IMR-90 (cell line): ENCODE measurements around the gene ESM1. TPM values are rescaled to one million over a fixed set of nuclear protein-coding genes. Genes with fewer than 3 reads are reported as not detected.

Source experiments
- ATAC-seq: fragments of 200-7000 bp; cut with Tn5 transposase; 2 replicates; pipeline ENCODE4 v1.9.1; 2020; ENCODE audit warnings: low read depth, mild to moderate bottlenecking, moderate library complexity
- BruUV-seq: library from RNA; stranded (reverse); fragments of 400-500 nt; replicated peaks from 2 replicates; lab custom pipeline; 2021; lab: Mats Ljungman, UMichigan
- CTCF ChIA-PET: fragments of 300-600 bp; formaldehyde crosslinking; extraction: SDS; loops from one replicate; lab custom pipeline; 2021; ENCODE audit warnings: antibody characterized with exemption; lab: Yijun Ruan, JAX
- POLR2A ChIA-PET: fragments of 300-600 bp; sonication (Branson Sonifier 250); formaldehyde crosslinking; loops from one replicate; lab custom pipeline; 2022; ENCODE audit warnings: antibody characterized with exemption; ENCODE audit not compliant: unreplicated experiment; lab: Charles Lee
- DNase-seq: peaks from one replicate; pipeline ENCODE4 v3.0.0; 2013
- H2AFZ ChIP-seq: replicated peaks from 2 replicates; pipeline ENCODE3; 2013; ENCODE audit warnings: low read length, mild to moderate bottlenecking; ENCODE audit not compliant: poor library complexity
- H2AK5ac ChIP-seq: 2 replicates; pipeline ENCODE4 v1.6.1; 2013; ENCODE audit warnings: low read depth, low read length, inconsistent platforms
- H2AK9ac ChIP-seq: replicated peaks from 2 replicates; pipeline ENCODE3; 2013; ENCODE audit warnings: mild to moderate bottlenecking, low read depth, low read length, moderate library complexity; ENCODE audit not compliant: poor library complexity
- H2BK120ac ChIP-seq: 2 replicates; pipeline ENCODE4 v1.6.1; 2013; ENCODE audit warnings: low read depth, low read length, inconsistent platforms
- H2BK15ac ChIP-seq: 3 replicates; pipeline ENCODE4 v1.6.1; 2013; ENCODE audit warnings: low read depth, low read length, inconsistent platforms
- H2BK20ac ChIP-seq: 2 replicates; pipeline ENCODE4 v1.6.1; 2013; ENCODE audit warnings: low read depth, mild to moderate bottlenecking, inconsistent platforms, low read length, moderate library complexity
- H2BK5ac ChIP-seq: 2 replicates; pipeline ENCODE4 v1.6.1; 2013; ENCODE audit warnings: mild to moderate bottlenecking, low read depth, low read length, inconsistent platforms; ENCODE audit not compliant: poor library complexity, severe bottlenecking
- H3K14ac ChIP-seq: replicated peaks from 2 replicates; pipeline ENCODE4 v1.6.1; 2013; ENCODE audit warnings: low read depth, low read length, inconsistent platforms
- H3K18ac ChIP-seq: 2 replicates; pipeline ENCODE4 v1.6.1; 2013; ENCODE audit warnings: low read depth, low read length, control low read depth
- H3K23ac ChIP-seq: 2 replicates; pipeline ENCODE4 v1.6.1; 2013; ENCODE audit warnings: low read depth, low read length, inconsistent platforms
- H3K27ac ChIP-seq: 2 replicates; pipeline ENCODE4 v1.5.1; 2013; ENCODE audit warnings: mild to moderate bottlenecking, control low read depth, low read length; ENCODE audit not compliant: insufficient read depth
- H3K27me3 ChIP-seq: 2 replicates; pipeline ENCODE4 v1.6.1; 2013; ENCODE audit warnings: low read length; ENCODE audit not compliant: control insufficient read depth, insufficient read depth
- H3K36me3 ChIP-seq: 2 replicates; pipeline ENCODE4 v1.6.1; 2013; ENCODE audit warnings: low read length, mixed read lengths; ENCODE audit not compliant: control insufficient read depth, insufficient read depth
- H3K4ac ChIP-seq: 2 replicates; pipeline ENCODE4 v1.6.1; 2013; ENCODE audit warnings: low read depth, low read length, inconsistent platforms
- H3K4me1 ChIP-seq: 2 replicates; pipeline ENCODE4 v1.6.1; 2013; ENCODE audit warnings: low read length, mixed read lengths; ENCODE audit not compliant: control insufficient read depth, insufficient read depth
- H3K4me2 ChIP-seq: 2 replicates; pipeline ENCODE4 v1.6.1; 2013; ENCODE audit warnings: low read depth, mild to moderate bottlenecking, control low read depth, low read length, moderate library complexity
- H3K4me3 ChIP-seq: 2 replicates; pipeline ENCODE4 v1.5.1; 2013; ENCODE audit warnings: low read depth, mild to moderate bottlenecking, control low read depth, low read length, moderate library complexity; ENCODE audit not compliant: insufficient read depth
- H3K56ac ChIP-seq: 2 replicates; pipeline ENCODE4 v1.6.1; 2013; ENCODE audit warnings: low read length, inconsistent platforms; ENCODE audit not compliant: insufficient read depth; ENCODE audit errors: extremely low read depth
- H3K79me1 ChIP-seq, 2 experiments: 2 replicates each; pipeline ENCODE4 v1.6.1; 2013; ENCODE audit warnings: low read length in 2 of 2, inconsistent platforms in 1 of 2, low read depth in 1 of 2
- H3K9ac ChIP-seq: 2 replicates; pipeline ENCODE4 v1.6.1; 2013; ENCODE audit warnings: low read depth, low read length, control low read depth
- H3K9me1 ChIP-seq: 2 replicates; pipeline ENCODE4 v1.6.1; 2013; ENCODE audit warnings: low read length, inconsistent platforms; ENCODE audit not compliant: insufficient read depth
- H3K9me3 ChIP-seq: 2 replicates; pipeline ENCODE4 v1.6.1; 2013; ENCODE audit warnings: low read length; ENCODE audit not compliant: control insufficient read depth, insufficient read depth
- H4K20me1 ChIP-seq: 2 replicates; pipeline ENCODE4 v1.6.1; 2013; ENCODE audit warnings: low read length, inconsistent platforms; ENCODE audit not compliant: insufficient read depth
- H4K5ac ChIP-seq: 2 replicates; pipeline ENCODE4 v1.6.1; 2013; ENCODE audit warnings: mild to moderate bottlenecking, low read depth, low read length, control low read depth
- H4K8ac ChIP-seq, 2 experiments: 2 replicates each; pipeline ENCODE4 v1.6.1; 2013; ENCODE audit warnings: low read depth in 2 of 2, low read length in 2 of 2, control low read depth in 1 of 2, inconsistent platforms in 1 of 2
- H4K91ac ChIP-seq: 2 replicates; pipeline ENCODE4 v1.6.1; 2013; ENCODE audit warnings: low read depth, low read length, inconsistent platforms; ENCODE audit not compliant: insufficient read depth
- BHLHE40 ChIP-seq: fragments of 150-350 bp; IDR thresholded peaks from 2 replicates; pipeline ENCODE4 v1.6.1; 2016; ENCODE audit warnings: mild to moderate bottlenecking, low read depth, low read length
- CEBPB ChIP-seq: IDR thresholded peaks from 2 replicates; pipeline ENCODE4 v1.6.1; 2012; ENCODE audit warnings: low read depth, low read length, improper control_type of control experiment
- CHD1 ChIP-seq: IDR thresholded peaks from 2 replicates; pipeline ENCODE4 v1.6.1; 2012; ENCODE audit warnings: low read depth, low read length, improper control_type of control experiment
- CTCF ChIP-seq: conservative IDR thresholded peaks from 2 replicates; pipeline ENCODE4 v1.5.1; 2012; ENCODE audit warnings: mild to moderate bottlenecking, low read depth, low read length, improper control_type of control experiment
- ELK1 ChIP-seq: fragments of 150-350 bp; IDR thresholded peaks from 2 replicates; pipeline ENCODE4 v1.6.1; 2016; ENCODE audit warnings: low read depth, mild to moderate bottlenecking, low read length, moderate library complexity, borderline replicate concordance
- FOS ChIP-seq: fragments of 150-350 bp; IDR thresholded peaks from 2 replicates; pipeline ENCODE4 v1.6.1; 2016; ENCODE audit warnings: low read depth, low read length
- MAZ ChIP-seq: IDR thresholded peaks from 2 replicates; pipeline ENCODE4 v1.6.1; 2012; ENCODE audit warnings: low read depth, mild to moderate bottlenecking, low read length, improper control_type of control experiment, moderate library complexity, borderline replicate concordance
- MXI1 ChIP-seq: IDR thresholded peaks from 2 replicates; pipeline ENCODE4 v1.6.1; 2012; ENCODE audit warnings: low read depth, mild to moderate bottlenecking, low read length, moderate library complexity, borderline replicate concordance
- NFE2L2 ChIP-seq: fragments of 150-350 bp; IDR thresholded peaks from 2 replicates; pipeline ENCODE4 v1.6.1; 2016; ENCODE audit warnings: low read depth, mild to moderate bottlenecking, low read length
- RFX5 ChIP-seq: IDR thresholded peaks from 2 replicates; pipeline ENCODE4 v1.8.0; 2012; ENCODE audit warnings: low read depth, mild to moderate bottlenecking, low read length, moderate library complexity
- SMC3 ChIP-seq: fragments of 150-350 bp; IDR thresholded peaks from 2 replicates; pipeline ENCODE4 v1.6.1; 2016; ENCODE audit warnings: low read depth, mild to moderate bottlenecking, antibody characterized with exemption, low read length, moderate library complexity
- WGBS, 2 experiments: methylation state at CpG; one replicate each; pipeline versions ENCODE4 v1.1.5 to v1.1.7; 2013; ENCODE audit warnings: missing lambda C conversion rate in 2 of 2; ENCODE audit not compliant: insufficient read length in 1 of 2; ENCODE audit errors: extremely low coverage in 2 of 2; 5-methylcytosine and 5-hydroxymethylcytosine counted together
- dilution Hi-C: fragments of 300-500 bp; cut with HindIII; formaldehyde crosslinking; loops from one replicate; pipeline ENCODE4 v1.14.3; 2018; ENCODE audit warnings: low sequenced_read_pairs; ENCODE audit not compliant: unreplicated experiment
- in situ Hi-C: fragments of 300-500 bp; cut with MboI; formaldehyde crosslinking; loops from 3 replicates; pipeline ENCODE4 v1.14.3; 2019; ENCODE audit warnings: low sequenced_read_pairs, inconsistent platforms, mixed read lengths
- intact Hi-C: fragments of 100-400 bp; cut with micrococcal nuclease; formaldehyde crosslinking; loops from 2 replicates; pipeline ENCODE4 v1.10.0; 2022
- polyA plus RNA-seq, 3 experiments: library from polyadenylated mRNA; depleted of rRNA; stranded (reverse); fragments of >200 nt; gene quantifications; 2 replicates each; pipeline ENCODE4 v1.2.3, GENCODE V29; 2012; ENCODE audit warnings: low replicate concordance in 1 of 3
- total RNA-seq: library from RNA; depleted of rRNA; stranded (reverse); fragments of >200 nt; gene quantifications from 2 replicates; pipeline ENCODE4 v1.2.3, GENCODE V29; 2012

The ESM1 gene
- total and polyA plus RNA-seq, 2 of the 4 experiments (the other 2 are of a cell fraction), result 7.1 to 10.2 TPM

- no peaks in the 10 kb centered on the region for H3K79me1 ChIP-seq
- no peak overlapping the region for H3K56ac ChIP-seq
- H3K9ac ChIP-seq, result no peak overlapping the region
- H3K23ac ChIP-seq, result no peak overlapping the region
- H3K9me1 ChIP-seq, result peaks cover 3% of the 10 kb centered on the region
- ChIA-PET CTCF (no interaction called here), POLR2A (no interaction called here)
- peak overlapping the region; percentile 30; the same call in 1 of the 2 replicates for H2AK5ac ChIP-seq
- dilution Hi-C loops, result no loop called here
- BruUV-seq, result no TSS peak
- no peak overlapping the region for H2AK9ac ChIP-seq
- no CpG with 5 or more reads among the region's 3 CpGs for WGBS, 2 experiments
- H3K4me2 ChIP-seq, result no peak overlapping the region
- no peak overlapping the region for H4K5ac ChIP-seq
- no peak overlapping the region for H4K8ac ChIP-seq
- H2BK15ac ChIP-seq, result no peak overlapping the region
- DNase-seq, result no peak
- H3K9me3 ChIP-seq, result no peaks in the 10 kb centered on the region
- no peak overlapping the region for H3K18ac ChIP-seq
- ATAC-seq, result no peak
- H3K4ac ChIP-seq, result no peak overlapping the region
- TF ChIP-seq MAZ (no peak), SMC3 (no peak), ELK1 (no peak), CEBPB (no peak), FOS (no peak), CTCF (no peak), CHD1 (no peak), NFE2L2 (no peak), BHLHE40 (no peak), RFX5 (no peak), MXI1 (no peak)
- H2BK20ac ChIP-seq, result no peak overlapping the region
- no peak overlapping the region for H2BK5ac ChIP-seq
- H3K4me3 ChIP-seq, result no peak overlapping the region
- H2BK120ac ChIP-seq, result no peak overlapping the region
- in situ Hi-C loops, result no loop called here
- intact Hi-C loops, result no loop called here
- H3K27me3 ChIP-seq, result no peaks in the 10 kb centered on the region
- no peak overlapping the region for H3K14ac ChIP-seq
- H3K36me3 ChIP-seq, result no peaks in the 10 kb centered on the region
- H4K20me1 ChIP-seq, result no peaks in the 10 kb centered on the region
- H4K91ac ChIP-seq, result no peak overlapping the region
- peaks cover 2% of the 10 kb centered on the region; the same call in 1 of the 2 replicates for H3K4me1 ChIP-seq
- no peak overlapping the region for H3K27ac ChIP-seq
- no peak overlapping the region for H2AFZ ChIP-seq
Measured at GRCh38 chr5:54995168-54995567, 9.8 kb upstream of the ESM1 start.
